RWPE2 (cell line): Measurements from ENCODE around the gene CST3.
"Not testable (repeated sequence)": the region's sequence is repeated elsewhere in the genome, so short reads cannot be mapped to it uniquely, and the experiment has no call there.

Experiments used
- ATAC-seq: fragments of 200-7000 bp; cut with Tn5 transposase; 3 replicates; pipeline ENCODE4 v1.9.1; 2021; ENCODE audit warnings: low read depth
- DNase-seq: peaks from one replicate; pipeline ENCODE4 v3.0.0-alpha.2; 2020; ENCODE audit warnings: low spot score
- H3K27ac ChIP-seq: fragments of 450-650 bp; 2 replicates; pipeline ENCODE4 v1.5.1; 2017; ENCODE audit warnings: mild to moderate bottlenecking; ENCODE audit not compliant: poor library complexity, severe bottlenecking
- H3K27me3 ChIP-seq: fragments of 250-450 bp; sonication (Bioruptor Pico); 2 replicates; pipeline ENCODE4 v1.5.1; 2021; ENCODE audit warnings: mild to moderate bottlenecking, moderate library complexity; ENCODE audit not compliant: insufficient read depth, poor library complexity, severe bottlenecking
- H3K36me3 ChIP-seq: fragments of 250-450 bp; sonication (Bioruptor Pico); 2 replicates; pipeline ENCODE4 v1.5.1; 2020; ENCODE audit warnings: low read depth, mild to moderate bottlenecking, moderate library complexity
- H3K4me1 ChIP-seq: fragments of 250-450 bp; sonication (Bioruptor Pico); 2 replicates; pipeline ENCODE4 v1.5.1; 2021; ENCODE audit warnings: mild to moderate bottlenecking, moderate library complexity; ENCODE audit not compliant: insufficient read depth, poor library complexity, severe bottlenecking
- H3K4me3 ChIP-seq: fragments of 250-450 bp; sonication (Bioruptor Pico); 2 replicates; pipeline ENCODE4 v1.5.1; 2021; ENCODE audit warnings: mild to moderate bottlenecking, moderate library complexity; ENCODE audit not compliant: severe bottlenecking
- H3K9me3 ChIP-seq: fragments of 250-450 bp; sonication (Bioruptor Pico); 2 replicates; pipeline ENCODE4 v1.5.1; 2021; ENCODE audit warnings: mild to moderate bottlenecking, moderate library complexity; ENCODE audit not compliant: severe bottlenecking
- TF ChIP-seq, protein P1 (sequence below): fragments of 450-650 bp; IDR thresholded peaks from one replicate; pipeline ENCODE4 v1.5.1; 2017; ENCODE audit warnings: mild to moderate bottlenecking, moderate library complexity; ENCODE audit not compliant: poor library complexity, severe bottlenecking

The CST3 gene

GRCh38 chr20:23637282-23638221 is at the start of gene CST3:
Gene CST3 (minus strand): TSS chr20:23637955. CDS start chr20:23637862, 93 bp downstream.
- TF ChIP-seq, protein P1, sequence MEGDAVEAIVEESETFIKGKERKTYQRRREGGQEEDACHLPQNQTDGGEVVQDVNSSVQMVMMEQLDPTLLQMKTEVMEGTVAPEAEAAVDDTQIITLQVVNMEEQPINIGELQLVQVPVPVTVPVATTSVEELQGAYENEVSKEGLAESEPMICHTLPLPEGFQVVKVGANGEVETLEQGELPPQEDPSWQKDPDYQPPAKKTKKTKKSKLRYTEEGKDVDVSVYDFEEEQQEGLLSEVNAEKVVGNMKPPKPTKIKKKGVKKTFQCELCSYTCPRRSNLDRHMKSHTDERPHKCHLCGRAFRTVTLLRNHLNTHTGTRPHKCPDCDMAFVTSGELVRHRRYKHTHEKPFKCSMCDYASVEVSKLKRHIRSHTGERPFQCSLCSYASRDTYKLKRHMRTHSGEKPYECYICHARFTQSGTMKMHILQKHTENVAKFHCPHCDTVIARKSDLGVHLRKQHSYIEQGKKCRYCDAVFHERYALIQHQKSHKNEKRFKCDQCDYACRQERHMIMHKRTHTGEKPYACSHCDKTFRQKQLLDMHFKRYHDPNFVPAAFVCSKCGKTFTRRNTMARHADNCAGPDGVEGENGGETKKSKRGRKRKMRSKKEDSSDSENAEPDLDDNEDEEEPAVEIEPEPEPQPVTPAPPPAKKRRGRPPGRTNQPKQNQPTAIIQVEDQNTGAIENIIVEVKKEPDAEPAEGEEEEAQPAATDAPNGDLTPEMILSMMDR: no peak
- peaks cover 11% of the 10 kb centered on the region for H3K36me3 ChIP-seq
- H3K9me3 ChIP-seq: no peaks in the 10 kb centered on the region
- H3K4me1 ChIP-seq: peaks cover 23% of the 10 kb centered on the region
- H3K27me3 ChIP-seq: no peaks in the 10 kb centered on the region
- ATAC-seq: peak; percentile 77
- peak within 1 kb of the TSS; percentile 74 for H3K27ac ChIP-seq
- DNase-seq: peak; percentile 92
- peak within 1 kb of the TSS; percentile 76 for H3K4me3 ChIP-seq

DNA sequence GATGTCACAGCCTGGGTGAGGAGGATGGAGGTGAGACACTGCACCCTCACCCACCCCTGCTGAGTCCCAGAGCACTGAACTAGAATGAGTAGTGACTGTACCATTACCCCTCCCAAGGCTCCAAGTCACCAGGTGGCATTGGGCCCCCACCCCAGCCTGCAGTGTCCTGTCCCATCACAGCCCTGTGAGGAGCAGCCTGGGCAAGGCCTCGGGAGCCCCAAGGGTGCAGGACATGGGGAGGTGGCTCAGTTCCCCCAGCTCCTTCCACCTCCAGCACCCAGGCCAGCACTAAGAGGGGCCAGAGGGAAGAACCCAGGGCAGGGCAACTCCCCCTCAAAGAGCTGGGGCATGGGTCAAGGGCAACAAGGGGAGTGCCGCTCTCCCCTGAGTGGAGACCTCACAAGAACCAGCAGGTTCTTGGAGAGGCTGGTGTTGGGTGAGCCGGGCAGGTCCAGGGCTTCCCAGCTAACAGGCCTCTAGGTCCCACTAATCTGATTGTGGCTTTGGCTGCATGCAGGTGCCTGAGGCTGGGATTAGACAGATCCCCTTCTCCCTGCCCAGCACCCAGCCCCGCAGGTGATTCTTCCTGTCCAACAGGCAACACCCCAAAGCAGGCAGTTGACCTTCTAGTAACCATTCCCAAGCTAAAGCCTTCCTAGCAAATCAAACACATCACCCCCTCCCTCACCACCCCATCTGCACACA is 48.4 kb upstream of the CST3 start:
- no peaks in the 10 kb centered on the region for H3K36me3 ChIP-seq
- no peaks in the 10 kb centered on the region for H3K4me1 ChIP-seq
- H3K27ac ChIP-seq: no peak overlapping the region
- no peaks in the 10 kb centered on the region for H3K27me3 ChIP-seq
- TF ChIP-seq, protein P1: no peak
- ATAC-seq: no peak
- H3K4me3 ChIP-seq: no peak overlapping the region
- DNase-seq: no peak
- no peaks in the 10 kb centered on the region for H3K9me3 ChIP-seq

DNA sequence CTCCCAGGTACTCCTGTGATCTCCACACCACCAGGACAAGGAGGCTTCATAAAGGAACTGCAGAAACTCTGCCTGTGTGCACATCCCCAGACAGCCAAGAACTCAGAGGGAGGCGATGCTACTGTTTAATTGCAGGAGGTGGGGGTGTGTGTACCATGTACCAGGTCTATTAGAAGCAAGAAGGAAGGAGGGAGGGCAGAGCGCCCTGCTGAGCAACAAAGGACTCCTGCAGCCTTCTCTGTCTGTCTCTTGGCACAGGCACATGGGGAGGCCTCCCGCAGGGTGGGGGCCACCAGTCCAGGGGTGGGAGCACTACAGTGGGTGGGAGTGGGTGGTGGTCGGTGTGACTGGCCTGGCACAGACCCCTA is 47.8 kb upstream of the CST3 start:
- H3K9me3 ChIP-seq, DNase-seq, H3K4me3 ChIP-seq, H3K36me3 ChIP-seq, H3K4me1 ChIP-seq, H3K27me3 ChIP-seq, ATAC-seq, H3K27ac ChIP-seq: not testable (repeated sequence)

- no peak overlapping the region for H3K27ac ChIP-seq
- no peaks in the 10 kb centered on the region for H3K4me1 ChIP-seq
- no peak for DNase-seq
- H3K27me3 ChIP-seq: peaks cover 4% of the 10 kb centered on the region
- TF ChIP-seq, protein P1: no peak
- no peak for ATAC-seq
- H3K4me3 ChIP-seq: no peak overlapping the region
- H3K9me3 ChIP-seq: no peaks in the 10 kb centered on the region
- H3K36me3 ChIP-seq: no peaks in the 10 kb centered on the region
These were observed 46.5 kb upstream of the CST3 start for GRCh38 chr20:23684261-23684660.

GRCh38 chr20:23683807-23684206 is 46.1 kb upstream of the CST3 start:
- TF ChIP-seq, protein P1: no peak
- Histone ChIP-seq H3K9me3 (no peaks in the 10 kb centered on the region), H3K27ac (no peak overlapping the region), H3K4me3 (no peak overlapping the region), H3K27me3 (peaks cover 4% of the 10 kb centered on the region), H3K36me3 (no peaks in the 10 kb centered on the region), H3K4me1 (no peaks in the 10 kb centered on the region)
- no peak for ATAC-seq
- no peak for DNase-seq
